Breast epithelium (tissue), 4 donors: Measurements from ENCODE around the gene RUVBL1. TPM values are rescaled to one million over a fixed set of nuclear protein-coding genes. Genes with fewer than 3 reads are reported as not detected.

Source experiments
- DNase-seq, 2 donors: peaks; one replicate each; pipeline ENCODE4 v3.0.0-alpha.2; 2019; ENCODE audit warnings: low spot score in 2 of 2
- H3K27ac ChIP-seq, 2 donors: fragments of 200-600 bp; sonication (generic) in 1 of 2; one replicate each; pipeline ENCODE4 v1.5.1; 2016 to 2019; ENCODE audit warnings: mild to moderate bottlenecking in 1 of 2
- H3K27me3 ChIP-seq, 2 donors: fragments of 200-600 bp; sonication (generic) in 1 of 2; one replicate each; pipeline versions ENCODE4 v1.5.1 to v1.6.0; 2017 to 2019; ENCODE audit warnings: control low read depth in 1 of 2, mild to moderate bottlenecking in 1 of 2
- H3K36me3 ChIP-seq: fragments of 200-600 bp; one replicate; pipeline ENCODE4 v1.5.1; 2019
- H3K4me1 ChIP-seq, 2 donors: fragments of 200-600 bp; sonication (generic); one replicate each; pipeline ENCODE4 v1.5.1; 2016 to 2019; ENCODE audit warnings: control low read depth in 1 of 2
- H3K4me3 ChIP-seq, 3 donors: fragments of 200-600 bp; sonication (generic); 1 replicate in 2 of 3; 2 replicates in 1 of 3; pipeline ENCODE4 v1.5.1; 2016 to 2019; ENCODE audit warnings: mild to moderate bottlenecking in 3 of 3, moderate library complexity in 2 of 3
- H3K9me3 ChIP-seq, 2 donors: fragments of 200-600 bp; sonication (generic) in 1 of 2; one replicate each; pipeline ENCODE4 v1.5.1; 2016 to 2019; ENCODE audit warnings: control low read depth in 1 of 2
- CTCF ChIP-seq, 3 donors: fragments of 450-650 bp; IDR thresholded peaks; one replicate each; pipeline ENCODE4 v1.5.1; 2016 to 2017; ENCODE audit warnings: antibody characterized with exemption in 3 of 3, mild to moderate bottlenecking in 3 of 3, moderate library complexity in 3 of 3
- POLR2A ChIP-seq: fragments of 450-650 bp; IDR thresholded peaks from one replicate; pipeline ENCODE4 v1.6.1; 2016; ENCODE audit warnings: antibody characterized with exemption, mild to moderate bottlenecking, moderate library complexity
- POLR2AphosphoS5 ChIP-seq, 3 donors: sonication (generic); formaldehyde crosslinking; IDR thresholded peaks; one replicate each; pipeline ENCODE4 v1.6.1; 2017; ENCODE audit warnings: antibody characterized with exemption in 3 of 3
- intact Hi-C: fragments of 100-400 bp; cut with DNase I; formaldehyde crosslinking; loops from one replicate; pipeline ENCODE4 v1.15.1; 2023; ENCODE audit warnings: low total_unique reads
- total RNA-seq, 3 donors: library from RNA; depleted of rRNA; stranded (reverse); fragments of >200 nt; gene quantifications; one replicate each; pipeline ENCODE4 v1.1.0, GENCODE V29; 2016

Gene RUVBL1
- total RNA-seq, 3 donors from 2014 or later, result 17.8 to 50.5 (median 36.0) TPM

- no peak for DNase-seq
Observed at GRCh38 chr3:128131897-128132646, 8.5 kb upstream of the RUVBL1 start.

GRCh38 chr3:128128251-128128650, 4.6 kb upstream of the RUVBL1 start:
- intact Hi-C loops, result no loop called here
- TF ChIP-seq POLR2AphosphoS5 (IDR thresholded peaks at IDR 0.05) (no peak), CTCF (IDR thresholded peaks at IDR 0.05) (no peak), POLR2A (no peak)
- no peaks in the 10 kb centered on the region for H3K27me3 ChIP-seq
- H3K36me3 ChIP-seq, result no peaks in the 10 kb centered on the region
- no peaks in the 10 kb centered on the region for H3K4me1 ChIP-seq
- no peak overlapping the region for H3K27ac ChIP-seq
- no peak overlapping the region for H3K4me3 ChIP-seq
- no peak for DNase-seq
- H3K9me3 ChIP-seq, result no peaks in the 10 kb centered on the region

More at GRCh38 chr3:128131897-128132646, 8.5 kb upstream of the RUVBL1 start:
- Histone ChIP-seq H3K9me3 (no peaks in the 10 kb centered on the region), H3K4me3 (no peak overlapping the region), H3K27ac (no peak overlapping the region), H3K4me1 (no peaks in the 10 kb centered on the region), H3K36me3 (no peaks in the 10 kb centered on the region), H3K27me3 (no peaks in the 10 kb centered on the region)
- no peak for TF ChIP-seq CTCF (IDR thresholded peaks at IDR 0.05)
- no peak for TF ChIP-seq POLR2AphosphoS5 (IDR thresholded peaks at IDR 0.05)
- TF ChIP-seq POLR2A, result no peak
- intact Hi-C loops, result no loop called here

GRCh38 chr3:128127236-128127635, 3.6 kb upstream of the RUVBL1 start:
- Histone ChIP-seq H3K36me3 (no peaks in the 10 kb centered on the region), H3K4me3 (no peak overlapping the region), H3K27ac (no peak overlapping the region), H3K4me1 (peaks cover 0 to 6% of the 10 kb centered on the region in 2 donors), H3K9me3 (no peaks in the 10 kb centered on the region), H3K27me3 (no peaks in the 10 kb centered on the region)
- DNase-seq, result no peak
- intact Hi-C loops, result no loop called here
- TF ChIP-seq POLR2AphosphoS5 (IDR thresholded peaks at IDR 0.05) (no peak), CTCF (IDR thresholded peaks at IDR 0.05) (no peak), POLR2A (no peak)

GRCh38 chr3:128123156-128123537, 465 bp downstream of the RUVBL1 start:
- intact Hi-C loops, result no loop called here

More at GRCh38 chr3:128123156-128123537, 465 bp downstream of the RUVBL1 start:
- Histone ChIP-seq H3K36me3 (no peaks in the 10 kb centered on the region), H3K4me3 (peak overlapping the region; percentile 77 to 87 (median 84)), H3K27me3 (no peaks in the 10 kb centered on the region), H3K9me3 (no peaks in the 10 kb centered on the region), H3K27ac (peak overlapping the region; percentile 72 to 85), H3K4me1 (peaks cover 0 to 6% of the 10 kb centered on the region in 2 donors)
- DNase-seq, result no peak
- TF ChIP-seq POLR2A (no peak), POLR2AphosphoS5 (IDR thresholded peaks at IDR 0.05) (no peak), CTCF (IDR thresholded peaks at IDR 0.05) (no peak)
